GM12874 (cell line): ENCODE results near the gene STK26.

Experiments used
- CTCF ChIP-seq: IDR thresholded peaks from 2 replicates; pipeline ENCODE4 v1.5.1; 2011; ENCODE audit warnings: low read depth, mild to moderate bottlenecking, control low read depth, low read length, moderate library complexity; ENCODE audit not compliant: insufficient read depth

Gene STK26

GRCh38 chrX:132120913-132121312 is 97.8 kb downstream of the STK26 start:
- TF ChIP-seq CTCF, result no peak
